GM19455 (cell line): ENCODE measurements around the gene PPIG.
"Not testable (repeated sequence)": the region's sequence is repeated elsewhere in the genome, so short reads cannot be mapped to it uniquely, and the experiment has no call there.

ENCODE experiments used
- ATAC-seq: cut with Tn5 transposase; IDR thresholded peaks from one replicate; pipeline ENCODE4 v1.9.1; 2021; ENCODE audit not compliant: unreplicated experiment

Gene PPIG

DNA sequence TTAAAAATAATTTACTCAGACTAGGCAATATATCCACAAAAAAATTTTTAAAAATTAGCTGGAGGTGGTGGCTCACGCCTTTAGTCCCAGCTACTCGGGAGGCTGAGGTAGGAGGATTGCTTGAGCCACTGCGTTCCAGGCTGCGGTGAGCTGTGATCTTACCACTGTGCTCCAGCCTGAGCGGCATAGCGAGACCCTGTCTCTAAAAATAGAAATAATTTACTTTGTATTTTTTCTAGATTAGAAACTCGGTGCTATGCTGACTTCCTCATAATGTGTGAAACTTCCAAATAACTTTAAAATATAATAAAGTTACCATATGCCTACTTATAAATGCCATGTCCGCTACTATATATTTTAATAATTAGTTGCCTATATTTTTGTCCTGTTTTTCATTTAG, 6.7 kb downstream of the PPIG start:
- no peak for ATAC-seq

DNA sequence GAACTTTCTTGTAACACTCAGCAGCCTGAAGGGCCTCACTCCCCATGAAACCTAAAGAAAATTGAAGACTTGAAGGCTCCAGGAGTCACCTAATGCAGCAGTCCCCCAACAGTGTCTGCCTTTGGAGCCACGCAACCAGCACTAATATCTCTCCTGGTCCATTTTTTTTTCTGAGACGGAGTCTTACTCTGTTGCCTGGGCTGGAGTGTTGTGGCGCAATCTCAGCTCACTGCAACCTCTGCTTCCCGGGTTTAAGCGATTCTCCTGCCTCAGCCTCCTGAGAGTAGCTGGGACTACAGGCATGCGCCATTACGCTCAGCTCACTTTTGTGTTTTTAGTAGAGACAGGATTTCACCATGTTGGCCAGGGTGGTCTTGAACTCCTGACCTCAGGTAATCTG, 12.4 kb downstream of the PPIG start:
- not testable (repeated sequence) for ATAC-seq

DNA sequence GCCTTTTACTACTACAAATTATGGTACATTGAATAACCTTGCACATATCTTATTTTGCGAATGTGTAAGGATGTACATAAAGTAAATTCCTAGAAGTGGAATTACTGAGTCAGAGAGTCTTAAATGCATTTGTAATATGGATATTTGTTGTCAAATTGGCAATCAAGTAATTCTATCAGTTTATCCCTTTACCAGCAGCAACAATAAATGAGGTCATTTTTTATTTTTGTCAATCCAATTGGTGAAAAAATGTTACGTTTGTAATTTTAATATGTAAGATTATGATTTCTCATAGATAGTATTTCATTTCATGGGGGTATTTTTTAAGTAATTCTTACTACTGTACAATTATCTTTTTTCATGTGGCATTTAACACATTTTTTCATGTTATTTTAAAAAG, 14.8 kb downstream of the PPIG start:
- ATAC-seq, result no peak

DNA sequence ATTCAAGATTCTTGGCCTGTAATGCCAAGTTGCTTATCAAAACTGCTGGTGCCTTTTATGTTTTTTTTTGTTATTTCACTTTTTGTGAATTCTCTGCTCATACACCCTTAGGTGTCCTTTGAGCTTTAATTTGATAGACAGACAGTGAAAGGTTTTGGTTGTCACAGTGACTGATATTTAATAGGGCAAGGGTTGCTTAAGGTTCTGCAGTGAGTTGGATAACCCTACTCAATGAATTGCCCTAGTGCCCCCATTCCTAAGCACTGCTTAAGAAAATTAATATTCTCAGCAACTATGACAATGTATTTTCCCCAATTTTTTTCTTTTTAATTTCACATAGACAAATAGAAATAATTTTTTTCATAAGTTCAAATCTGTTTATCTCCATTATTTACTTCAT, 15.4 kb downstream of the PPIG start:
- no peak for ATAC-seq

DNA sequence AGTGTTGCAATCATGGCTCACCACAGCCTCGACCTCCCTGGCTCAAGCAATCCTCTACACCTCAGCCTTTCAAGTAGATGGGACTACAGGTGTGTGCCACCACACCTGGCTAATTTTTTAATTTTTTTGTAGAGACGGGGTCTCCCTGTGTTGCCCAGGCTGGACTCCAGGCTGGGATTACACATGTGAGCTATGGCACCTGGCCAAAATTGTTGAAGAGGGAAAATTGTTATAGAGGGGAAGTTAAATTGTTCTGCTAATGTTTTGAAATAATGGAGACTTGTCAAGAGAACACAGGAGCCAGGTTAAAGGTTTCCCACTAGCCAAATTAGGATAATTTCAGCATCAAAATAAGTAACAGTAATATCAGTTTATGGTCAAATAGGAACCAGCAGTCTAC, 25.1 kb downstream of the PPIG start:
- ATAC-seq, result no peak

DNA sequence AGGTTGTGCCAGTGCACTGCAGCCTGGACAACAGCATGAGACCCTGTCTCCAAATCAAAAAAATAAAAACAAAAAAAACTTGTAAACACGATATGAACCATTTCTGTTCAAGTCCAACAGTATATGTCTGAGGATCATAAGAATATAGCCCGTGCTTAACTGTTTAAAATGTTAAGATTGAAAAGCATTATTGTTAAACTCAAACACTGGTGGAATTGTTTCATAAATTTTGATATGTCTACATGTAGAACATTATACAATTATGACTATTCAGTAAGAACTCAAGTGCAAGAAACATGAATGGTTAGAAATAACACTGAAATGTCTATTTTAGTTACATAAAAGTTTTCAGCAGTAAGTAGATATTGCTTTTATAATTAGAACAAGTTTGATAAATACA, 29.7 kb downstream of the PPIG start:
- no peak for ATAC-seq

DNA sequence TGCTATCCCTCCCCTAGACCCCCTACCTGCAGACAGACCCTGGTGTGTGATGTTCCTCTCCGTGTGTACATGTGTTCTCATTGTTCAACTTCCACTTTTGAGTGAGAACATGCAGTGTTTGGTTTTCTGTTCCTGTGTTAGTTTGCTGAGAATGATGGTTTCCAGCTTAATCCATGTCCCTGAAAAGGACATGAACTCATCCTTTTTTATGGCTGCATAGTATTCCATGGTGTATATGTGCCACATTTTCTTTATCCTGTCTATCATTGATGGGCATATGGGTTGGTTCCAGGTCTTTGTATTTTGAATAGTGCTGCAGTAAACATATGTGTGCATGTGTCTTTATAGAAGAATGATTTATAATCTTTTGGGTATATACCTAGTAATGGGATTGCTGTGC, 31.8 kb downstream of the PPIG start:
- not testable (repeated sequence) for ATAC-seq

DNA sequence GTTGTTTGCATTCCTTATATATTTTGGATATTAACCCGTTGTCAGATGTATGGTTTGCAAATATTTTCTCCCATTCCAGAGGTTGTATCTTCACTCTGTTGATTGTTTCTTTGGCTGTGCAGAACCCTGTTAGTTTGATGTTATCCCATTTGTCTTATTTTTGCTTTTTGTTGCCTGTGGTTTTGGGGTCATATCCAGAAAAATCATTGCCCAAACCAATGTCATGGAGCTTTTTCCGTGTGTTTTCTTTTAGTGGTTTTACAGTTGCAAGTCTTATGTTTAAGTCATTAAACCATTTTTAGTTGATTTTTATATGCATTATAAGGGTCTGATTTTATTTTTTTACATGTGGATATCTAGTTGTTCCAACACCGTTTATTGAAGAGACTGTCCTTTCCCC, 35.8 kb downstream of the PPIG start:
- ATAC-seq, result no peak

DNA sequence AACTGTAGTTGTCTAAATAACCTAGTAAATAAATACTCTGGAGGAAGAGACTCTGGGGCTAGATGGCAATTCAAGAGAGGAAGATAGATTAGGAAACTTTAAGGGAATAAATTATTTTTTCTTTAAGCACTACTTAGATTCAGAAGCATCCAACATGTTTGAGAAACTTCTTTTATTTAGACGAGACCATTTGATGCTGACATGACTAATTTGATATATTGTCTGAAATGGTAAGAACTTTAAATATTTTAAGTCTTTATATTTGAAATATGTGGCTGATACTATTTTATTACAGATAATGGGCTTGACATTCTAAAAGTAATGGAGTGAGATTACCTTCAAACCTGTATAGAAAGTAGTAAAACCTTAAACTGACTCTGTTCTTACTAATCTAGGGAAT, 36.4 kb downstream of the PPIG start:
- ATAC-seq, result no peak

DNA sequence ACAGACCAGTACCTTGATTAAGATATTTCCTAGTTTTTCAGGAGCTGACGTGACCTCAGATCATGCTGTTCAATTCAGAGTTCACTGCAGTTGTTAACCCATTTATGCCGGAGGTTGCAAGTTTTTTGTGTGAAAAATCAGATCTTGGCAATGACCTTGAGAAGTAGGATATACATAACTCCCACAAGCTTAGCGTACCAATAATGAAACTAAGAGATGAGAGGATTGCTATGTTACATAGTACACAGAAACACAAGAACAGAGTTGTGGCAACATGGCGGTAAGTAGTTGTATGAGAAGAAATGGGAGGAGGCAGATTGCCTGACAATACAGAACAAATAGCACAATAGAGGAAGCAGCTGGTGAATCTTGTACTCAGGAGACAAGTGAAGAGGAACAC, 39.1 kb downstream of the PPIG start:
- no peak for ATAC-seq

DNA sequence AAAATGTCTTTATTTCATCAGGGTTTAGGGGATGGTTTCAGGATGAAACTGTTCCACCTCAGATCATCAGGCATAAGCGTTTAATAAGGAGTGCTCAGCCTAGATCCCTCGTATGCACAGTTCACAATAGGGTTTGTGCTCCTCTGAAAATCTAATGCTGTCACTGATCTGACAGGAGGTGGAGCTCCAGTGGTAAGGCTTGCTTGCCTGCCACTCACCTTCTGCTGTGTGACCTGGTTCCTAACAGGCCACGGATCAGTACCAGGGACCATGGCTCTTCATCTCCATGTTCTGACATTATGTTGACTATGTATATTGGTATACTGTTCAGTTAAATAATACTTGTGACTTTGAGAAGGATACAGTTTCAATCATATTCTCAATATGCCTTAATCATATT, 41.6 kb downstream of the PPIG start:
- no peak for ATAC-seq

DNA sequence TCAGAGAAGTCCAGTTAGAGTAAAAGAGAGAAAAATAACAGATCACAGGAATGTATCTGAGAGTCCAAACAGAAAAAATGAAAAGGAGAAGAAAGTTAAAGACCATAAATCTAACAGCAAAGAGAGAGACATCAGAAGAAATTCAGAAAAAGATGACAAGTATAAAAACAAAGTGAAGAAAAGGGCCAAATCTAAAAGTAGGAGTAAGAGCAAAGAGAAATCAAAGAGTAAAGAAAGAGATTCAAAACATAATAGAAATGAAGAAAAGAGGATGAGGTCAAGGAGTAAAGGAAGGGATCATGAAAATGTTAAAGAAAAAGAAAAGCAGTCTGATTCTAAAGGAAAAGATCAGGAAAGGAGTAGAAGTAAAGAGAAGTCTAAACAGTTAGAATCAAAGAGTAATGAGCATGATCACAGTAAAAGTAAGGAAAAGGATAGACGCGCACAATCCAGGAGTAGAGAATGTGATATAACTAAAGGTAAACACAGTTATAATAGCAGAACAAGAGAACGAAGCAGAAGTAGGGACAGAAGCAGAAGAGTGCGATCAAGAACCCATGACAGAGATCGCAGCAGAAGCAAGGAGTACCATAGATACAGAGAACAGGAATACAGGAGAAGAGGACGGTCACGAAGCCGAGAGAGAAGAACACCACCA, 52.4 kb downstream of the PPIG start:
- no peak for ATAC-seq

DNA sequence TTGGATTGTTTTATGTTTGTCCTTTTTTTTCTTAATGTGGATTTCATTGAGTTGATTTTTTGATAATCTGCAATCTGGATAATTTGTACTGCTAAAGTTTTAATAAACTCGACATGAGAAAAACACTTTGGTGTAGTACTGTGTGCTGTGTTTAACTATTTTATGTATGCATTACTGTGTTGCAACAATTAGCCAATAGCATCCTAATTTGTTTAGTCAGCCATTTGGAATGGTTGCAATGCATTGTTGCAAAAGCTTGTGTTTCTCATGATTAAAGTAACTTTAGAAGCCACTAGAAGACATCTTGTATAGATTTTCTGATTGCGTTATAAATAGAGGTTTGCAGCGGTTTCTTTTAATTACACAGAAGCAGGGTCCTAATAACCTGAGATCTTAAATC, 53.5 kb downstream of the PPIG start:
- ATAC-seq, result no peak

DNA sequence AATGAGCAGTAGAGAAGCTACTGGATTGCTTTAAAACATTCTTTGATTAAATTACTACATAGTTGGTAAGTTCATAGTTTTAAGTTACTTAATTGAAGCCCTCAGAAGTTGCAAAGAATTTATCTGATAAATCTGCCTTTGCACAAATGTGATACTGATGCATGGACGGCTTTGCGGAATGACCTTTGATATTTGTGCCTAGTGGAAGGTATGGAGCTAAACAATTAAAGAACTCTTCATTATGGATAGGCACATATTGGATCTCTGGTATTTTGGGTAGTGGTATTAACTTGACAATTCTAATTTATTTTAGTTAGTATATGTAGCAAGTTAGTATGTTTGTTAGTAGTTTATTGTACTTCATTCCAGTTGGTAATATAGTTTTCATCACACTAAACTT, 56.0 kb downstream of the PPIG start:
- ATAC-seq, result no peak

DNA sequence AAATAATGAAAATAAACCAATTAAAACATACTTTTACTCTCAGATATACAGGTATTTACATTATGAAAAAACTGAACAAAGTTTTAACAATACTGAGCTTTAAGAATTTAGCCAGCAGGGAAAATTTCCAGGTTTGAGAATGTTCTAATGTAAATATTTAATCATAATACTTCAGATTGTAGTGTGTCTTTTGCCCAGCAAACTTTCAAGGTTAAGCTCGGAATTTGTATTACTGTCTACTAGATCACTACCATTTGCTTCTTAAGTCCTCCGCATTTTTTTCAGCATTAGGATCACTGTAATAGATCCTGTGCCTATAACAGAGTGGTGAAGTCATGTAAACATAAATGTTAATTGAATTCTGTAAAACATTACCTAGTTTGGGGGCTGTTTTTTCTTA, 57.3 kb downstream of the PPIG start:
- ATAC-seq, result no peak

DNA sequence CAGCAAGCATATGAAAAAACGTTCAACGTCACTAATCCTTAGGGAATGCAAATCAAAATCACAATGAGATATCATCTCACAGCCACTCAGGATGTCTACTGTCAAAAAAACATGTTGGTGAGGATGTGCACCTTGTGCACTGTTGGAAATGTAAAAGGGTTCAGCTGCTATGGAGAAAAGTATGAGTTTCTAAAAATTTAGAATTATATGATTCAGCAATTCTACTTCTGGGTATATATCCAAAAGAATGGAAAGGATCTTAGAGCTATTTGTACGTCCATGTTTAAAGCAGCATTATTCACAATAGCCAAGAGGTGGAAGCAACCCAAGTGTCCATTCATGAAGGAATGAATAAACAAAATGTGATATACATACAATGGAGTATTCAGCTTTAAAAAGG, 60.0 kb downstream of the PPIG start:
- ATAC-seq, result no peak

DNA sequence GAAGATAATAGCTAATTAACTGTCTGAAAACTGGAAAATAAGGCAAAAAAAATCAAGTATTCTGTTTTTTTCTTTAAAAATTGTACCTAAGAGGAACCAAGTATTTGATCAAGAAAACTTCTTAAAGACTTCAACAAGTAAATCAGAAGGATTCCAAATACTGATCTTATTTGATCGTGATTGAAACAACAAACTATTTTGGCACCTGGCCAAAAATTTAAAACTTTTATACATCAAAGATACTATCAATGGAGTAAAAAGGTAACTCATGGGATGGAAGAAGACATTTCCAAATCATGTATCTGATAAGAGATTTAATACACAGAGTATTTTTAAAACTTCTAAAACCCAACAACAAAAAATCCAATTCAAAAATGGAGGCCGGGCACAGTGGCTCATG, 63.3 kb downstream of the PPIG start:
- no peak for ATAC-seq

DNA sequence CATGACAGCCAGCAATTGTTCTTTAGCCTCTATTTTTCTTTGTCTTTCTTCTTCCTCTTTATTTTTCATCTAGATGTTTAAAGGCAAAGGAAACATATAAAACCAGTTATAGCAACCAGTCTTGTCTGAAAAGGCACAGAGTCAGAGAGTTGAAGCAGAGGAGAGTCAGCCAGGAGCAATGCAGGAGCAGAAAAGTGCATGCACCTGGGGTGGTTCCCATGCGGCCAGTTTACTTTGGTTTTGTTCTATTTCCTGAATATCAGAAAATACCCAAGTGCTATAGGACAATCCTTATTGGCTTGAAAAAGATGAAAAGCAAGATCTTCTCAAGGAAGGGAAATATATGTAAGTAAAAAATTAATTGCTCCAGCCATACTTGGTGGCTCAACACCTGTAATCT, 65.1 kb downstream of the PPIG start:
- ATAC-seq, result no peak

DNA sequence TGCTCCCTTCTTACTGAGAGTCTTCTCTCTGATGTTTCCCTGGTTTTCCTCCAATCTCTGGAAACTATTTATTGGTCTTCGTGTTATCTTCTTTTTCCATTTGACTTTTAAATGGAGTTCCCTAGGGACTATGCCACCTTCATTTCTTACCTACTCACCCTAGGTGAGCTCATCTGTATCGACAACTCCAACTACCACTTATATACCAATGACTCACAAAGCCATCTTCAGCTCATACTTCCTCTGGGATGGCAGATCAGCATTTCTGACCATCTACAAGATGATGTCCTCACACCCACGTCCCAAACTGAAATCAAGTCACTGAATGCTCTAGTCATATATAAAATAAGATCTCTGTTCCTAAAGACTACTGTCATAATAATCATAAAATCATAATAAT, 69.5 kb downstream of the PPIG start:
- ATAC-seq, result no peak

DNA sequence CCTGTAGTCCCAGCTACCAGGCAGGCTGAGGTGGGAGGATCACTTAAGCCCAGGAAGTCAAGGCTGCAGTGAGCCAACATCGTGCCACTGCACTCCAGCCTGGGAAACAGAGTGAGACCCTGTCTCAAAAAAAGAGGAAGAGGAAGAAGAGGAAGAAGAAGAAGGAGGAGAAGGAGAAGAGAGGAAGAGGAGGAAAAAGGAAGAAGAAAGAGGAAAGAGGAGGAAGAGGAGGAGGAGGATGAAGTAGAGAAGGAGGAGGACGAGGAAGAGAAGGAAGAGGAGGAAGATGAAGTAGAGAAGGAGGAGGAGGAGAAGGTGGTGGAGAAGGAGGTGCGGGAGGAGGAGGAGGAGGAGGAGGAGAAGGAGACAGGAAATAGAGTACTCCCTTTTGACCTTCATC, 72.0 kb downstream of the PPIG start:
- ATAC-seq, result no peak

DNA sequence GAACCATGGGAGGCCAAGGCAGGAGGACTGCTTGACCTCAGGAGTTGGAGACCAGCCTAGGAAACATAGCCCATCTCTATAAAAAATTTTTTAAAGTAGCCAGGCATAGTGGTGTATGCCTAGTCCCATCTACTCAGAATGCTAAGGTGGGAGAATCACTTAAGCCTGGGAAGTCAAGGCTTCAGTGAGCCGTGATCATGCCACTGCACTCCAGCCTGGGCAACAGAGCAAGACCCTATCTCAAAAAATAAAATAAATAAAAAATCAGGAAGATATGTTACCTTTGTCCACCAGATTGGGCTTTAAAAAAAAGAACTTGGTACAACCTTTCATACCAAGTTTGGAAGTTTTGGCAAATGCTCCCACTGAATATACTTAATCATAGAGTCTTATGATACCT, 74.7 kb downstream of the PPIG start:
- ATAC-seq, result no peak

DNA sequence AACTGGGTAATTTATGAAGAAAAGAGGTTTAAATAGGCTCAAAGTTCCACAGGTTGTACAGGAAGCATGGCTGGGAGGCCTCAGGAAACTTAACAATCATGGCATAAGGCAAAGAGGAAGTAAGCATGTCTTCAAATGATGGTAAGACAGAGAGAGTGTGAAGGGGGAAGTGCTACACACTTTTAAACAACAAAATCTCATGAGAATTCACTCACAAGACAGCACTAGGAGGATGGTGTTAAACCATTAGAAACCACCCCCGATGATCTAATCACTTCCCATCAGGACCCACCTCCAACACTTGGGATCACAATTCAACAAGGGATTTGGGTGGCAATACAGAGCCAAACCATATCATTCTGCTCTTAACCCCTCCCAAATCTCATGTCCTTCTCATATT, 75.2 kb downstream of the PPIG start:
- no peak for ATAC-seq

DNA sequence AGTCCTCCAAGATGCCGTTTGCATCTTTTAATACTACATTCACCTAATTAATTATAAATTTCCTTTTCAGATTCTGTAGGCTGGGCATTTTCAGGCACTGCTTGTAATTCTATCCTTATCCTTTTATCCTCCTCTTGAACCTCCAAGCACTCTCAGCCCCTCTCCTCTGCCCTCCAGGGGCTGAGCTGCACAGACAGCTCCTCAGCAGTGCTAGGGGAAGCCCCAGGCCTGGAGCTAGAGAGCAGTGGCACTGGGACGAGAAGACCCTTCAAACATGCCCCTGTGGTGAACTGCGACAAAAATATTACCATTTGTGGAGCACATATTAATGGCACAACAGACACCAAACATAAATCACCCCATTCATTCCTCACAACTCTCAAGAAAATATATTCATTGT, 77.1 kb downstream of the PPIG start:
- ATAC-seq, result no peak

DNA sequence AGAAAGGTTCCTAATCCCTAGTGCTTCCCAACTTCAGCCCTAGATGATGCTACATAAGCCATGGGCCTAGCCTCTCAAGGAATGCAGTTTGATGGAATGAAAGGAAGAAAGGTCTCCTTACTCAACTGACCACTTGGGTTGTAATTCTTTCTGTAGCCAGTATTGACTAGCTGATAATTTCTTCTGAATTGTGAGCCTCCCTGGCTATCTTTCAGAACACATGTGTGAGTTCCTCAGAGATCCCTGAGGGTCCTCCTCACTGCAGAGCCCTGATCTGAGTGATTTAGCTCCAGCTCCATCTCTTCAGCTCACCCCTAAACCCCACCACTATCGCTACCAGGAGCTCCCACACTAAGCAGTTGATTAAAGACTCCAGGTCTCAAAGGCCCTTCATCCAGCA, 78.6 kb downstream of the PPIG start:
- ATAC-seq, result no peak
